Measurements from ENCODE around the gene MUS81. TPM values are rescaled to one million over a fixed set of nuclear protein-coding genes. Genes with fewer than 3 reads are reported as not detected.

MUS81 gene
- total and polyA plus RNA-seq, 2 of the 13 experiments (the other 11 are each of a cell fraction or from before 2014, with no cell fraction given): 25.6 to 30.2 TPM

DNA sequence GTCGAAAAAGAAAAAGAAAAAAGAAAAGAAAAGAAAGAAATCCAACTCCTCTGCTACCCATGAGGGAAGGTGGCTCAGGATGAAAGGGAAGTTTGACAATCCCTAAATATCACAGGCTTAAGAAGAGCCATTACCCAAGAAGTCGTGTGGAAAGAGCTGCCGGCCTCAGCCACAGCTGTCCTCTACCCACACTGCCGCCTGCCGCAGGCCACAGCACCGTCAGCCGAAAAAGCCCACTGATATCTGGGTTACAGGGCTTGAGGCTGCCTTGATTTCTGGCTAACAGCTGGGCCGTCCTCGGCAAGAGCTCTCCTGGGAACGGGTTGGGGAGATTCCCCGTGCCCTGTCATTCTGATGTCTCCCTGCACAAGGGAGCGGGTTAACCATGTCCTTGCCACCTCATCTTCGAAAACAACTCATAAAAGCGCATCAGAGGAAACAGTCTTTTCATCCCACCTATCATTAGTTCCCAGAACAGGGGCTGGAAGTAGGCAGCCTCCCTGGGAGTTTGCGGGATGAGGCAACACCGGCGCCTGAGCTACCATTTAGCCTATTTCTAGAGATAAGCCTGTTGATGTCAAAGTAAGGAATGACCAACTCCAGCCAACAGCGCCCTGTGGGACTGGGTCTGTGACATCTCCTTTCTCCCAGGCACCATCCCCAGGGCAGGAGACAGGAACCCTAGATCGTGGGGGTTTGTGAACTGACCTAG is 48.3 kb upstream of the MUS81 start:
- no TSS peak for BruUV-seq (replicated peaks)
- CTCF ChIA-PET (ENCODE audit: low intra/inter-chr PET ratio, low total read pairs): no interaction called here
- 40% methylated on average over 12 of the region's 19 CpGs for WGBS (ENCODE audit: low lambda C conversion rate)
- TF ChIP-seq SMYD3 (CRISPR knock-in tag; IDR thresholded peaks at IDR 0.05): no peak
- 0 out of 2 replicates have a peak, but pooled peaks have one; percentile 12 for TF ChIP-seq ZNF652 (CRISPR knock-in tag; IDR thresholded peaks at IDR 0.05; ENCODE audit: borderline replicate concordance, low read depth)
- no peak overlapping the region for H3K4me2 ChIP-seq (ENCODE audit: low read depth, low read length)
- H2AFZ ChIP-seq (ENCODE audit: low read length): no peak overlapping the region
- peaks cover 4% of the 10 kb centered on the region for H3K4me1 ChIP-seq (ENCODE audit: insufficient read depth, low read length)
- H3K4me3 ChIP-seq (replicated peaks in 1 of 3; ENCODE audit: insufficient read depth in 1 of 3, low read depth in 2 of 3, low read length in 3 of 3): no peak overlapping the region
- no peaks in the 10 kb centered on the region for H4K20me1 ChIP-seq (ENCODE audit: insufficient read depth, low read length)
- in situ Hi-C loops (cut with HindIII; ENCODE audit: extremely low pct_ligation_motif_present, low pct_unique_long_range_greater_than_20kb) (loop anchor here (10.0 kb wide), 1 partner anchor 97 kb away; the partner anchor contains the start of gene KAT5), intact Hi-C loops (cut with micrococcal nuclease; ENCODE audit: unreplicated experiment) (no loop called here)
- no peak for DNase-seq (ENCODE audit: low spot score)
- FAIRE-seq: no peak
- H3K27ac ChIP-seq (ENCODE audit: extremely low read length, insufficient read depth, low read length): no peak overlapping the region
- H3K9me3 ChIP-seq (ENCODE audit: low read length): no peaks in the 10 kb centered on the region
- no peak overlapping the region for H3K9ac ChIP-seq (ENCODE audit: insufficient read depth, low read depth, low read length)
- H3K27me3 ChIP-seq (ENCODE audit: control insufficient read depth in 1 of 2, insufficient read depth in 2 of 2, low read length in 2 of 2): peaks cover 11 to 58% of the 10 kb centered on the region in 2 experiments; a peak in 4 of 5 replicates
- no peaks in the 10 kb centered on the region for H3K79me2 ChIP-seq (ENCODE audit: insufficient read depth, low read length)
- H3K36me3 ChIP-seq (replicated peaks in 1 of 2; ENCODE audit: control insufficient read depth in 1 of 2, insufficient read depth in 2 of 2, low read length in 2 of 2): no peaks in the 10 kb centered on the region
- POLR2A ChIA-PET: interaction anchor here (0.7 kb wide), 1 partner anchor 83 kb away, joined by 3 read pairs; no protein-coding TSS in a partner anchor
- peak; percentile 34; the same call in 1 of the 3 replicates for ATAC-seq

DNA sequence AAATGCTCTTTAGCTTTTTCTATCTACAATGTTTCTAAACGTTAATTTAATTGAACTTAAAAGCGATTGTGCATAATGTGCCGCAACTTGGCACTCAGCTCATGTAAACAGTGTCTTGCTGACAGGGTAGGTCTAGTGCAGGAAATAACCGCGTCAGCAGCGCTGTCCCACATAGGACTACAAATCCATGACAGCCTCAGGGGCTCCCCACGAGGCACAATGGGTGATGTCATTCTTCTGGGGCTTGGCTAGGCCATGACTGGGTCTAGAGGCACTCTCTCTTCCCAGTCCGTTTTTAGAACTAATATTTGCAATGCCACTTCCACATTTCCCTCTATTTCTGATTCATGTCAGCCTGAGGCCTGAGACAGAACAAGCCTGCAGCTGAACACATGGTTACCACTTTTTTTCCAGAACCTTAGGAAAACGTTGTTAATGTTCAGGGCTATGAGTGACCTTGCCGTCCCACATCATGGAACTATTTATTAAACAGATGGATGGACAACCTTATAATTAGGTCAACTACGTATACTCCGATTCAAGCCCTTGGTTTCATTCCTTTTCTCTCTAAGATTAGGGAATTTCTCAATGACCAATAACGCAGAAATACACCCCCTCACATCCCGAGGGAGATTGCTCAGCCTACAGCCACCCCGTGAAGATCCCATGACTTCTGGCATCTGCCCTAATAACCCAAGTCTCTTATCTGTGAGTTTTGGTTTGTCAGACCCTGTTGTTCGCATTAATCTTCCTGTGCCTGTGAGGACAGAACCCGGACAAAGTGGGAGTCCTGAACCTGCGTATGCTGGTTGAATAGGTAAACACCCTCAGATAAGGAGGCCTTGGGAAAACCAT is 45.9 kb upstream of the MUS81 start:
- no TSS peak for BruUV-seq (replicated peaks)
- TF ChIP-seq NFYC (CRISPR knock-in tag; IDR thresholded peaks at IDR 0.05): no peak
- TF ChIP-seq ATF7 (IDR thresholded peaks at IDR 0.05): peak; percentile 42; the same call in 1 of the 2 replicates
- no peak for TF ChIP-seq ATF7 (CRISPR knock-in tag; IDR thresholded peaks at IDR 0.05)
- Histone ChIP-seq H4K20me1 (ENCODE audit: insufficient read depth, low read length) (no peaks in the 10 kb centered on the region), H3K27ac (ENCODE audit: extremely low read length, insufficient read depth, low read length) (no peak overlapping the region), H2AFZ (ENCODE audit: low read length) (no peak overlapping the region), H3K4me3 (replicated peaks in 1 of 3; ENCODE audit: insufficient read depth in 1 of 3, low read depth in 2 of 3, low read length in 3 of 3) (no peak overlapping the region), H3K4me2 (ENCODE audit: low read depth, low read length) (no peak overlapping the region), H3K4me1 (ENCODE audit: insufficient read depth, low read length) (peaks cover 15% of the 10 kb centered on the region), H3K9ac (ENCODE audit: insufficient read depth, low read depth, low read length) (no peak overlapping the region), H3K36me3 (replicated peaks in 1 of 2; ENCODE audit: control insufficient read depth in 1 of 2, insufficient read depth in 2 of 2, low read length in 2 of 2) (no peaks in the 10 kb centered on the region), H3K79me2 (ENCODE audit: insufficient read depth, low read length) (no peaks in the 10 kb centered on the region), H3K9me3 (ENCODE audit: low read length) (no peaks in the 10 kb centered on the region), H3K27me3 (ENCODE audit: control insufficient read depth in 1 of 2, insufficient read depth in 2 of 2, low read length in 2 of 2) (peaks cover 3 to 37% of the 10 kb centered on the region in 2 experiments; a peak in 3 of 5 replicates)
- no peak for ATAC-seq
- ChIA-PET CTCF (ENCODE audit: low intra/inter-chr PET ratio, low total read pairs) (no interaction called here), POLR2A (no interaction called here)
- in situ Hi-C loops (cut with HindIII; ENCODE audit: extremely low pct_ligation_motif_present, low pct_unique_long_range_greater_than_20kb): loop anchor here (10.0 kb wide), 1 partner anchor 100 kb away; the partner anchor contains the start of gene KAT5
- intact Hi-C loops (cut with micrococcal nuclease; ENCODE audit: unreplicated experiment): no loop called here
- no peak for FAIRE-seq
- WGBS (ENCODE audit: low lambda C conversion rate): 61% methylated on average over 17 of the region's 18 CpGs
- no peak for DNase-seq (ENCODE audit: low spot score)

All from HepG2 (cell line).